ENCODE data around the gene ANKRD40CL.
A peak's percentile ranks its signal among the peaks of the same experiment; 100 is the strongest.
"Not testable (repeated sequence)": the region's sequence is repeated elsewhere in the genome, so short reads cannot be mapped to it uniquely, and the experiment has no call there.

The ANKRD40CL gene

GRCh38 chr17:50728881-50729765 is 38.2 kb downstream of the ANKRD40CL start:
- no peak for DNase-seq (ENCODE audit: low read depth)
- TF ChIP-seq, protein P1, sequence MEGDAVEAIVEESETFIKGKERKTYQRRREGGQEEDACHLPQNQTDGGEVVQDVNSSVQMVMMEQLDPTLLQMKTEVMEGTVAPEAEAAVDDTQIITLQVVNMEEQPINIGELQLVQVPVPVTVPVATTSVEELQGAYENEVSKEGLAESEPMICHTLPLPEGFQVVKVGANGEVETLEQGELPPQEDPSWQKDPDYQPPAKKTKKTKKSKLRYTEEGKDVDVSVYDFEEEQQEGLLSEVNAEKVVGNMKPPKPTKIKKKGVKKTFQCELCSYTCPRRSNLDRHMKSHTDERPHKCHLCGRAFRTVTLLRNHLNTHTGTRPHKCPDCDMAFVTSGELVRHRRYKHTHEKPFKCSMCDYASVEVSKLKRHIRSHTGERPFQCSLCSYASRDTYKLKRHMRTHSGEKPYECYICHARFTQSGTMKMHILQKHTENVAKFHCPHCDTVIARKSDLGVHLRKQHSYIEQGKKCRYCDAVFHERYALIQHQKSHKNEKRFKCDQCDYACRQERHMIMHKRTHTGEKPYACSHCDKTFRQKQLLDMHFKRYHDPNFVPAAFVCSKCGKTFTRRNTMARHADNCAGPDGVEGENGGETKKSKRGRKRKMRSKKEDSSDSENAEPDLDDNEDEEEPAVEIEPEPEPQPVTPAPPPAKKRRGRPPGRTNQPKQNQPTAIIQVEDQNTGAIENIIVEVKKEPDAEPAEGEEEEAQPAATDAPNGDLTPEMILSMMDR (IDR thresholded peaks at IDR 0.05; ENCODE audit: control insufficient read depth, extremely low read depth, insufficient read depth), result no peak

GRCh38 chr17:50728112-50728429 is 39.2 kb downstream of the ANKRD40CL start:
- peak; percentile 46 for DNase-seq (ENCODE audit: low read depth)
- TF ChIP-seq, protein P1 (IDR thresholded peaks at IDR 0.05; ENCODE audit: control insufficient read depth, extremely low read depth, insufficient read depth), result no peak
- no peak overlapping the region for H3K4me3 ChIP-seq (ENCODE audit: low read depth, low read length)

More at GRCh38 chr17:50728881-50729765, 38.2 kb downstream of the ANKRD40CL start:
- no peak overlapping the region for H3K4me3 ChIP-seq (ENCODE audit: low read depth, low read length)

GRCh38 chr17:50725769-50726655 is 41.3 kb downstream of the ANKRD40CL start:
- DNase-seq (ENCODE audit: low read depth), result no peak
- TF ChIP-seq, protein P1 (IDR thresholded peaks at IDR 0.05; ENCODE audit: control insufficient read depth, extremely low read depth, insufficient read depth), result no peak
- no peak overlapping the region for H3K4me3 ChIP-seq (ENCODE audit: low read depth, low read length)

DNA sequence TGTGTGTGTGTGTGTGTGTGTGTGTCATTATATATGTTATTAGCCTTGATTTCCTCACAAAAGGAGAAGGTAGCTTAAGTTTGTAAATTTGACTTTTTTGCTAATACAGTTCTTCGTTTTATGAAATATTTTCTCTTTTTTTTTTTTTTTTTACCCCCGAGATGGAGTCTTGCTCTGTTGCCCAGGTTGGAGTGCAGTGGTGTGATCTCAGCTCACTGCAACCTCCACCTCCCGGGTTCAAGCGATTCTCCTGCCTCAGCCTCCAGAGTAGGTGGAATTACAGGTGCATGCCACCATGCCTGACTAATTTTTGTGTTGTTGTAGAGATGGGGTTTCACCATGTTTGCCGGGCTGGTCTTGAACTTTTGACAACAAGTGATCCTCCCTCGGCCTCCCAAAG is 42.7 kb downstream of the ANKRD40CL start:
- not testable (repeated sequence) for DNase-seq (ENCODE audit: low read depth); H3K4me3 ChIP-seq (ENCODE audit: low read depth, low read length)

DNA sequence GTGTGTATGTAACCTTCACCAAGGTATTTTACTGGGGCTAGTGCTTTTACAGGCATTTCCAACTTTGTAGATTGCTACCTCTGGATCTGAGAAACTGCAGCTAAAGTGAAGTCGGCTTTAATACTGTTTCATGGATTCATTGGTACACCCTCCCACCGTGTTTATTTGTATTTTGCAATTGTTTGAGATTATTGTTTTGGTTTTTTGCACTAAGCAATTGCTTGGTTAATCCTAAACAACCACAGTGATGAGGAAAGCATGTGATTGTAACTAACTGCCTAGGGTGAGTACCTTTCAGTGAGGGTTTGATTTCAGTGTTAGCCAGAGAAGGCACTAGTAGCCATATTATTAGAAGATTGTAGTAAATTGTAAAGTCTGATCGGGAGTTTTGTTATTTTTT is 44.6 kb downstream of the ANKRD40CL start:
- TF ChIP-seq, protein P1 (IDR thresholded peaks at IDR 0.05; ENCODE audit: control insufficient read depth, extremely low read depth, insufficient read depth), result no peak
- DNase-seq (ENCODE audit: low read depth), result no peak
- H3K4me3 ChIP-seq (ENCODE audit: low read depth, low read length), result no peak overlapping the region

DNA sequence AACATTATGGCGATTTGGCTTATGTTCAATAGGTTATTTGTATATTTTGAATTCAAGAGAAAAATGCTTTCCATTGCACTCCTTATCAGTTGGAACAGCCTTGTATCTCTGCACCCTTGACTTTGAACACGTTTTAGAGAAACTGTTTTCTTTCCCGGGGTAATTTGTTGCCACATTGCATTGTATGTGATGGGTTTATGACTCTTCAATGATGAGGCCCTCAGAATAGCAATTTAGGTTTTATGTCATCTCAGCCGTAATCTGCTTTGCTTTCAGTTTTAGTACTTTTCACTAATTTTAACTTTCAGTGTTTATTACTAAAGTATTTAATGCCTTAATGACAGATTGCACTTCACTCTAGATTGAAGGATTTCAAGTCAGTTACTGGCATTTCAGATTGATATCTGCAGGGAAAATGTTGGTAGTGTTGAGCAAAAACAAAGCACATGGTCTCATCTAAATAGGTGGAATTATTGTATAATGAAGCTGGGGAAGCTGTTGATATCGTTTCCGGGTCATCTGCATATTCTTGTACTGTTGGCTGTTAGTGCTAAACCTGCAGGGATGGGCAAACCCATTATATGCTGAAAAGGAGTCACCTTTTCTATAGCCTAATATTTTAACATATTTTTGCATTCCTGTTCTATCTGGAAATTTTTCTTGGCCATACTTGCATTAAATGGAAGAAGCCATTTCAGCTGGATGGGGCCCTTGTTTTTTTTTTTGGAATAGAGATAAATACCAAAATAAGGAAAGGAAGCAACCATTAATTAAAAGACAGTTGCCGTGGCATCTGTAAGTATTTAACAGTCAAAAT is 45.9 kb downstream of the ANKRD40CL start:
- no peak for DNase-seq (ENCODE audit: low read depth)
- peak overlapping the region; percentile 99 for H3K4me3 ChIP-seq (ENCODE audit: low read depth, low read length)
- TF ChIP-seq, protein P1 (IDR thresholded peaks at IDR 0.05; ENCODE audit: control insufficient read depth, extremely low read depth, insufficient read depth), result no peak
